ENCODE results near the gene SLC25A38.

GRCh38 chr3:39409514-39410136 is 26.5 kb downstream of the SLC25A38 start:
- no peak for TF ChIP-seq CTCF (IDR thresholded peaks at IDR 0.05; ENCODE audit: low read depth, low read length)
- TF ChIP-seq EZH2phosphoT487 (IDR thresholded peaks at IDR 0.05; ENCODE audit: low read depth) = no peak

Measured in OCI-LY3 (cell line).